ENCODE data around the gene SLC7A6.
A peak's percentile ranks its signal among the peaks of the same experiment; 100 is the strongest.

The SLC7A6 gene

GRCh38 chr16:68310774-68311511 lies 46.6 kb downstream of the SLC7A6 start, which contains the start of the genes PRMT7 and SLC7A6OS:
Gene PRMT7 (plus strand): TSS chr16:68311019. CDS start chr16:68315980, 4,961 bp downstream.
Gene SLC7A6OS (minus strand): TSS chr16:68310946. CDS start chr16:68310926, 20 bp downstream.
- DNase-seq: peak; percentile 97

- DNase-seq: no peak
Observed at GRCh38 chr16:68313116-68313515, 48.8 kb downstream of the SLC7A6 start.

DNA sequence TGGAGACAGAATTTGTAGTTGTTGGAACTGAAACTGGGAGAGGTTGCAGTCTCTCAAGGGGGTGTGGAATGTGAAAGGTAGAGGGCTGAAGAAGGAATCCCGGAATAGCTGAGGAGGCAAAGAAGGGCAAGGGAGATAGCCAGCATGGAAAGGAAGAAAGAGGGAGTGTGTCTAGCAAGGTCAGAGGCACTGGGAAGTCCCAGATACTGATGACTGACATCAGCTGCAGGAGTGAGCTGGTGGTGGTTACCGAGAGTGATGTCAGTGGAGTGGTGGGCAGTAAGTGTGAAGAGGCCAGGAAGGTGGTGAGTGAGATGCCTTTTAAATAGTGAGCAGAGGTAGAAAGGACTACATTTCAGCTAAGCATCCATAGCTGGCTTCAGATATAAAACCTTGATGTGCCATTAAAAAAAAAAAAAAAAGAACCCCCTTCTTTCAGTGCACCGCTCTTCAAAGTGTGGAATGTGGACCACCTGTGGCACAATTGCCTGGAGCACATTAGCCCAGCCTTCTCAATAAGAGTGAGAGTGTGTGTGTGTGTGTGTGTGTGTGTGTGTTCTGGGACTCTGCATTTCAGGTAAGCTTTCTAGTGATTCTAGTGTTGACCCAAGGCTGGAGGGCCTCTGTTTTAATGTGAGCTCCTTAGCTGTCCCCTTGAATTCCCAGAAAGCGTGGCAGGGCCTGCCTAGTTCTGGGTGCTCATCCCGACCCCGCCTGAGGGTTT lies 55.0 kb downstream of the SLC7A6 start:
- no peak for DNase-seq

DNA sequence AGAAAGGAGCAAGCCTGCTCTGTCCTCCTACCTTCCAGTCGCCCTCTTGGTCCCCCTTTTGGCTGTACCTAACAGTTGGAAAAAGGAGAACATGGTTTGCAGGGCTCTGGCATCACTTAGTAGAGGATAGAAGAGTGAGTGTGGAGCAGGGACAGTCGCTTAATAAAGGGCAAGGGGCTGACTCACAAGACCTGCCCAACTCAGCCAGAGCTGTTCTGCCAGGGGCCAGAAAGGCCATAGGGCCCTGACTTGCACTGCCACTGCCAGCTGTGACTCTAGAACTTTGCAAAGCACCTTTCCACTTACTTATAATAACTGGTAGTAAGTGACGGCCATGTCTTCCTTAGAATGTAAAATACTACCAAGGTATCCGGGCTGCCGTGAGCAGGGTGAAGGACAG lies 60.0 kb downstream of the SLC7A6 start:
- DNase-seq: no peak

DNA sequence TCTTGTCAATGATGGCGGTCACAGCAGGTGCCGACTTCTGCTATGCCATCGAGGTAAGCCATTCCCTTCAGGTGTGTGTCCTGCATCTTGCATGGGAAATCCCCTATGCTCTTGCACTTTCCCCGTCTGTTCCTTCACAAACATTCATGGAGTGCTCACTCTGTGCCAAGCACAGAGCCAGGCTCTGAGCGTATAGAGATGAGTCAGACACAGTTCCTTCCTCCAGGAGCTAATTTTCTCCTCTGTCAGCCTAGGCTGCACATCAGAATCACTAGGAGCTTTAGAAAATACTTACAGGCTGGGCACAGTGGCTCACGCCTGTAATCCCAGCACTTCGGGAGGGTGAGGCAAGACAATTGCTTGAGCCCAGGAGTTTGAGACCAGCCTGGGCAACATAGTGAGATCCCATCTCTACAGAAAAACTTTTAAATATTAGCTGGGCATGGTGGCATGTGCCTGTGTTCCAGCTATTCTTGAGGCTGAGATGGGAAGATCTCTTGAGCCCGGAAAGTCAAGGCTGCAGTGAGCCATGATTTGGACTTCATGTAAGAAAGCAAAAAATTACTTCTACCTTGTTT lies 60.5 kb downstream of the SLC7A6 start:
- DNase-seq: no peak

DNA sequence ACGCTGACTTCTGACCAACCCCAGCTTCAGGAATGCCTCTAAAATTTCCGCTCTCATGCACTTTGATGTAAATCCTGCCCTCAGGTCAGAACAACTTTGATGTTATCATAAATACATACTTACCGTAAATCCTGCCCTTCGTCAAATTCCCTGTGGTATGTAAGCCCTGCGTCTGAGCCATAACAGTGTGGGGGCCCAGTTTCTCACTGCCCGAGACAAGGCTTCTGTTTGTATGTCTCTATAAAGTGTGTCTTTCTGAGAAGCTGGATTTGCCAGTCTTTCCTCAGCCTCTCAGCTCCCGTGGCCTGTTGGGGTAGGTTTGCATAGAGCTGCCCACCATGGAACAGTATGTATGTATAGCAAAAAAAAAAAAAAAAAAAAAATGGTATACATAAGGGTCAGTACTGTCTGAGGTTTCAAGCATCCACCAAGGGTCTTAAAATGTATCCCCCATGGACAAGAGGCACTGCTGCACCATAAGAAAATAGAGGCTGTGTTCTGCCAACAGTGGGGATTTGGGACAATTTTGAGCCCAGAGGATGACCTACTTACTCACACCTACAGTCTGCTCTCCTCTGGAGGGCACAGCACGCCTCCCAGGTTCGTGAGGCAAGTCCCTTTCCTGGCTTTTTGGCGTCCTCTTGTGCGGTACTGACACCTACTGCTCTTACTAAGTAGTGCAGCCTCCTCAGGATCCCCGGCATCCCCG lies 64.0 kb downstream of the SLC7A6 start:
- peak; percentile 81 for DNase-seq

GRCh38 chr16:68328860-68329390 lies 64.6 kb downstream of the SLC7A6 start:
- DNase-seq: no peak

GRCh38 chr16:68331879-68332410 lies 67.6 kb downstream of the SLC7A6 start:
- DNase-seq: no peak

DNA sequence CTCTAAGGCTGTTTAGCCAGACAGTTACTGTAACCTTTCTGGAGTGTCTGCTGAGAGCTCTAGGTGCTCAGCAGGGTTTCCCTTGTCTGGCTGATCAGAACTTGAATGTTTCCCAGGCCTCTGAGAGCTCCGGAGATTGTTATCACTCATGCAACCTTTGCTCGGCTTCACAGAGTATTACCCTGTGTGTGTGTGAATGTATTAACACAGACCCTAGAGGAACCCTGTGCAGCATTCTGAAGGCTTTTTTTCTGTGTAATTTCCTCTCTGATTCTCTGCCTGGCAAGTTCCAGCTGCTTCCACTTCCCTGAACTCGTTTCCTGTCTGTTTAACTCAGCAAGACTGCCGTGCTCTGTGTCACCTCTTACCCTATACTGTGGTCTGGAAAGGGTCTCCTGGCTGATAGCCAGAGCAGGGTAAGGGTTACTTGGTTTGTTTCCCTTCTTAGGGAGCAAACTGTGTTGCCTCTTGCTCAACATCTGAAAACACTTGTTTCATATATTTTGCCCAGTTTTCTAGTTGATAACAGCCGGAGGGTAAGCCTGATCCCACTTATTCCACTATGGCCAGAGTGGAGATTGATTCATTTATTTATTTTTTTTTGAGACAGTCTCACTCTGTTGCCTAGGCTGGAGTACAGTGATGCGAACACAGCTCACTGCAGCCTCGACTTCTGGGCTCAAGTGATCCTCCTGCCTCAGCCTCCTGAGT lies 68.2 kb downstream of the SLC7A6 start:
- no peak for DNase-seq

- no peak for DNase-seq
Observed at GRCh38 chr16:68335175-68335574, 70.8 kb downstream of the SLC7A6 start.

DNA sequence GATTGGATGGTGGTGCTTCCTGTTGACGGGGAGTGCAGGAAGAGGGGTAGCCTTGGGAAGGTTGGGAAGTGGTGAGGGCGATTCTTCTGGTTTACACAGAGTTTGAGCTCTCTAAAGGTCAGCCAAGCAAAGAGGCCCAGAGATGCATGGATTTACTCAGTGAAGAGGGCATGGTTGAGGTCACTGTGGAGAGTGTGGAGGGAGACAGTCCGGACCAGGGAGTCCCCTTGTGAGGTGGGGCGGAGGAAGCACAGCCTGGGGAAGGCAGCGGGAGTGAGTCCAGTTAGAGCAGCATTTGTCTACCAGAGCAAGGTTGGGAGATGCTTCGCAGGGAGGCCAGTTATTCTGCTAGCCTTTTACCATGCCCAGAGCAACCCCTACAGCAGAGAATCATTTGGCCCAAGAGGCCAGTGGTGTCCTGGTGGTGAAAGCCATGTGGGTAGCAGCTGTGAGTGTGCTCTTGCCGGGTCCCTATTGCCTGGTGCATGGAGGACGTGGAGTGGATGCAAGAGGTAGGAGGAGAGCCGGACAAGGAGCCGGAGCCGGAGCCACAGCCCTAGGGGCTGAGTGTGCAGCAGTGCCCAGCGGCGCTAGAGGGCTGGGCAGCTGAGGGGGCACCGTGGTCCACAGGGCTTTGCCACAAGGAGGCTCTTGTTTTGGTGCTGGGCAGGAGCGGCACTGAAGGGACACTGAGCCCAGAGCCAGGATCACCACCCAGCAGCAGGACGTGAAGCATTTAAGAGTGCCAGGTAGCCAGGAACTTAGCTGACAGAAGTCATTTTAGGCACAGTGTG lies 74.2 kb downstream of the SLC7A6 start:
- no peak for DNase-seq

GRCh38 chr16:68339214-68339613 lies 74.9 kb downstream of the SLC7A6 start:
- no peak for DNase-seq

DNA sequence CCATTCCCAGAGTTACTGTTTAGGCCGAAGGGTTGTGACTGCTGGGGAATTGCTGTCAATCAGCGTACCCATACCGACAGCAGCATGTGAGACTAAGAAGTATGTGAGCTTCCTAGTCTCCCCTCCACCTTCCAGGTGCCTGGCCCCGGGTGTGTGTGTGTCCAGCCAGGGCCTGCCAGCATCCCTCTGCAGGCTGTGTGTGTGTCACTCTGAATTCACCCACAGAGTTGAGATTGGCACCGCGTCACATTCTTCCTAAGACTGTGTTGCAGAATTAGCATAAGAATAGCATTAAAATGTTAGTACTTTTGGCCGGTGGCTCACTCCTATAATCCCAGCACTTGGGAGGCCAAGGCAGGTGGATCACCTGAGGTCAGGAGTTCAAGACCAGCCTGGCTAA lies 78.3 kb downstream of the SLC7A6 start:
- DNase-seq: no peak

- DNase-seq: no peak
Observed at GRCh38 chr16:68343137-68343536, 78.8 kb downstream of the SLC7A6 start.

- no peak for DNase-seq
Observed at GRCh38 chr16:68344252-68344651, 79.9 kb downstream of the SLC7A6 start.

GRCh38 chr16:68345351-68345810 lies 81.1 kb downstream of the SLC7A6 start:
- DNase-seq: no peak

DNA sequence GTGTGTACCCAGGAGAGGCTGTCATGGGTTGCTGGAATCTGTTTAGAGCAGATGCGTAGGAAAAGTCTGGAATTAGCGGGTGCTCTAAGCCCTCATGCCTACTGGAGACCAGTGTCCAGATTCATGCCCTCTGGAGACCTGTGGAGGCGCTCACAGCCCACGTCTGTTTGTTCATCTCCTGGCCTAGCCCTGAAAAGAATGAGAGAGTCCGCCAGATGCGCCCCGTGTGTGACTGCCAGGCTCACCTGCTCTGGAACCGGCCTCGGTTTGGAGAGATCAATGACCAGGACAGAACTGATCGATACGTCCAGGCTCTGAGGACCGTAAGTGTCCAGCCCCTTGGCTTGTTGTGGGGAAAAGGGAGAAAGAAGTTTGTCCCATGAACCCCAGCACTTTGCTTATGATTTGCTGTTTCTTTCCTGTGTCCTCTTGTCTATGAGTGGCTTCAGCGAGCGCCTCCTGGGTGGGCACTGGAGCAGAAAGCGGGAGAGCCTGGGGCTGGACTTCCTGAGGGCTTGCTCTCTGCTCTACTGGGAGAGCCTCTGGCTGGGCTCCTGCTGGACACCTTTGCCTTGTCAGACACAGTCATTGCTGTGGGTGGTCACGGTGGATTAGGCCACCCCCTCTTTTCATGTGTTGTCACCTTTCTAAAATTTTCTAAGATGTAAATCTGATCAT lies 81.8 kb downstream of the SLC7A6 start:
- DNase-seq: no peak

GRCh38 chr16:68346892-68347480 lies 82.7 kb downstream of the SLC7A6 start:
- no peak for DNase-seq

DNA sequence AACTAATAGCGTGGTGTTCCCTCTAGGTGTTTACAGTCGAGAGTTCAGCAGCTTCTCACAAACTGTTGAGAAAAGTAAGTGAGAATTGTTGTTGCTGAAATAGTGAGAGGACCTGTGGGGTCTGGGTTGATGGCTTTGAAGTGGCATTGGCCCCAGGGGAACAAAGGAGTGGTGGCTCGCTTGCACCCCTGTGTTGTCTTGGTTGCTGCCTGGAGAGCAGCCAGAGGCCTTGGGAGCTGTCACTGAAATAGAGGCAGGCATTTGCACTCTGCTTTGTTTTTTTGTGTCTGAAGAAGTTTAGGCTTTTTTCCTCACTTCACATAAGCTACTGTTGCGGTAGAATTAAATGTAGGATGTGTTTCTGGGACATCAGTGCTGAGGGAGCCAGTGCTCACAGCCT lies 83.3 kb downstream of the SLC7A6 start:
- no peak for DNase-seq

Data from 8988T (cell line).